ENCODE results near the gene ZNF536.

Gene ZNF536

GRCh38 chr19:30371960-30372824, at the start of gene ZNF536:
TSS of gene ZNF536 (plus strand) at chr19:30372384. CDS start at chr19:30443563, 71,179 bp downstream.
- no peak for DNase-seq (ENCODE audit: low spot score)

GRCh38 chr19:30322641-30323320, 49.4 kb upstream of the ZNF536 start:
- no peak for DNase-seq (ENCODE audit: low spot score)

- DNase-seq (ENCODE audit: low spot score) = no peak
These were observed 48.3 kb upstream of the ZNF536 start for GRCh38 chr19:30323904-30324303.

GRCh38 chr19:30324982-30325381, 47.2 kb upstream of the ZNF536 start:
- no peak for DNase-seq (ENCODE audit: low spot score)

GRCh38 chr19:30325676-30326392, 46.4 kb upstream of the ZNF536 start:
- DNase-seq (ENCODE audit: low spot score) = no peak

- DNase-seq (ENCODE audit: low spot score) = no peak
These were observed 45.8 kb upstream of the ZNF536 start for GRCh38 chr19:30326393-30326710.

- no peak for DNase-seq (ENCODE audit: low spot score)
These were observed 44.9 kb upstream of the ZNF536 start for GRCh38 chr19:30327331-30327730.

GRCh38 chr19:30328096-30328495, 44.1 kb upstream of the ZNF536 start:
- DNase-seq (ENCODE audit: low spot score) = no peak

- no peak for DNase-seq (ENCODE audit: low spot score)
These were observed 41.9 kb upstream of the ZNF536 start for GRCh38 chr19:30330266-30330665.

- no peak for DNase-seq (ENCODE audit: low spot score)
These were observed 39.5 kb upstream of the ZNF536 start for GRCh38 chr19:30332445-30333234.

GRCh38 chr19:30333291-30334065, 38.7 kb upstream of the ZNF536 start:
- no peak for DNase-seq (ENCODE audit: low spot score)

GRCh38 chr19:30334841-30335240, 37.3 kb upstream of the ZNF536 start:
- no peak for DNase-seq (ENCODE audit: low spot score)

- DNase-seq (ENCODE audit: low spot score) = no peak
These were observed 36.8 kb upstream of the ZNF536 start for GRCh38 chr19:30335306-30335886.

- no peak for DNase-seq (ENCODE audit: low spot score)
These were observed 35.9 kb upstream of the ZNF536 start for GRCh38 chr19:30336290-30336689.

- DNase-seq (ENCODE audit: low spot score) = no peak
These were observed 34.1 kb upstream of the ZNF536 start for GRCh38 chr19:30338041-30338456.

GRCh38 chr19:30338878-30339623, 33.1 kb upstream of the ZNF536 start:
- no peak for DNase-seq (ENCODE audit: low spot score)

- no peak for DNase-seq (ENCODE audit: low spot score)
These were observed 32.3 kb upstream of the ZNF536 start for GRCh38 chr19:30339624-30340525.

GRCh38 chr19:30340771-30341561, 31.2 kb upstream of the ZNF536 start:
- no peak for DNase-seq (ENCODE audit: low spot score)

Data from iPS-NIHi11 (cell line).